Keratinocyte (primary cell): ENCODE measurements around the gene SF1. TPM values are rescaled to one million over a fixed set of nuclear protein-coding genes. Genes with fewer than 3 reads are reported as not detected.

Experiments used
- DNase-seq: peaks from one replicate; pipeline ENCODE4 v3.0.0-alpha.2; 2011; ENCODE audit warnings: low read depth, missing footprints, low spot score
- FAIRE-seq: peaks from 2 replicates; lab custom pipeline; 2011; peaks lifted over from hg19 to GRCh38; lab: Jason Lieb, UNC
- H2AFZ ChIP-seq: 2 replicates; pipeline ENCODE4 v1.6.0; 2012; ENCODE audit warnings: low read length, control low read depth, inconsistent platforms; ENCODE audit not compliant: control insufficient read depth
- H3K27ac ChIP-seq: 2 replicates; pipeline ENCODE4 v1.5.1; 2011; ENCODE audit warnings: low read length; ENCODE audit not compliant: control insufficient read depth, insufficient read depth
- H3K27me3 ChIP-seq: 3 replicates; pipeline ENCODE4 v1.6.0; 2011; ENCODE audit warnings: low read length; ENCODE audit not compliant: control insufficient read depth, insufficient read depth; ENCODE audit errors: extremely low read depth
- H3K36me3 ChIP-seq, 2 experiments: 2 replicates in 1 of 2; 3 replicates in 1 of 2; pipeline ENCODE4 v1.5.1; 2011; ENCODE audit warnings: low read length in 2 of 2, mild to moderate bottlenecking in 1 of 2; ENCODE audit not compliant: control insufficient read depth in 2 of 2, insufficient read depth in 2 of 2; ENCODE audit errors: extremely low read depth in 1 of 2
- H3K4me1 ChIP-seq: 3 replicates; pipeline ENCODE4 v1.5.1; 2011; ENCODE audit warnings: low read length; ENCODE audit not compliant: control insufficient read depth, insufficient read depth; ENCODE audit errors: extremely low read depth
- H3K4me2 ChIP-seq: 3 replicates; pipeline ENCODE4 v1.6.0; 2011; ENCODE audit warnings: low read depth, low read length; ENCODE audit not compliant: control insufficient read depth, insufficient read depth; ENCODE audit errors: extremely low read depth
- H3K4me3 ChIP-seq, 3 experiments: fragments of 200-600 bp in 1 of 3; sonication (generic) in 1 of 3; 2 replicates in 2 of 3; 3 replicates in 1 of 3; pipeline ENCODE4 v1.5.1; 2011 to 2016; ENCODE audit warnings: low read length in 3 of 3, mild to moderate bottlenecking in 3 of 3, control low read depth in 2 of 3, inconsistent platforms in 1 of 3, low read depth in 1 of 3, mixed read lengths in 1 of 3, mixed run types in 1 of 3, moderate library complexity in 1 of 3; ENCODE audit not compliant: control insufficient read depth in 2 of 3, insufficient read depth in 2 of 3; ENCODE audit errors: extremely low read depth in 1 of 3
- H3K79me2 ChIP-seq: 2 replicates; pipeline ENCODE4 v1.6.0; 2012; ENCODE audit warnings: low read length; ENCODE audit not compliant: control insufficient read depth, insufficient read depth
- H3K9ac ChIP-seq: 3 replicates; pipeline ENCODE4 v1.6.0; 2011; ENCODE audit warnings: low read length; ENCODE audit not compliant: control insufficient read depth, insufficient read depth; ENCODE audit errors: extremely low read depth
- H3K9me1 ChIP-seq: 3 replicates; pipeline ENCODE4 v1.6.0; 2011; ENCODE audit warnings: low read length; ENCODE audit not compliant: control insufficient read depth, insufficient read depth; ENCODE audit errors: extremely low read depth
- H3K9me3 ChIP-seq: 2 replicates; pipeline ENCODE4 v1.5.1; 2012; ENCODE audit warnings: low read depth, low read length; ENCODE audit not compliant: control insufficient read depth
- H4K20me1 ChIP-seq: 3 replicates; pipeline ENCODE4 v1.6.0; 2011; ENCODE audit warnings: low read length; ENCODE audit not compliant: control insufficient read depth, insufficient read depth; ENCODE audit errors: extremely low read depth
- EZH2 ChIP-seq: IDR thresholded peaks from one replicate; pipeline ENCODE4 v1.6.1; 2012; ENCODE audit warnings: inconsistent platforms, mild to moderate bottlenecking, low read length, moderate library complexity
- dilution Hi-C: fragments of 300-500 bp; cut with MboI; formaldehyde crosslinking; loops from one replicate; pipeline ENCODE4 v1.7.0; 2020; ENCODE audit warnings: low sequenced_read_pairs; ENCODE audit not compliant: extremely low pct_ligation_motif_present
- polyA plus RNA-seq, 5 experiments: library from polyadenylated mRNA; depleted of rRNA in 3 of 5; stranded (reverse) in 3 of 5; stranded (forward) in 1 of 5; unstranded in 1 of 5; fragments of >200 nt; gene quantifications; 1 replicate in 1 of 5; 2 replicates in 3 of 5; 3 replicates in 1 of 5; pipeline versions ENCODE4 v1.2.1 to v1.2.3, GENCODE V29; 2011 to 2012; ENCODE audit warnings: missing spikeins in 2 of 5, low read depth in 1 of 5, low replicate concordance in 1 of 5
- TF ChIP-seq, protein P1 (sequence below), 3 experiments: IDR thresholded peaks in 1 of 3; conservative IDR thresholded peaks in 1 of 3; optimal IDR thresholded peaks in 1 of 3; 2 replicates in 2 of 3; 3 replicates in 1 of 3; pipeline versions ENCODE3 to v1.5.1; 2011; ENCODE audit warnings: low read length in 3 of 3, mild to moderate bottlenecking in 3 of 3, moderate library complexity in 2 of 3, control low read depth in 1 of 3, inconsistent platforms in 1 of 3; ENCODE audit not compliant: insufficient read depth in 2 of 3; ENCODE audit errors: extremely low read depth in 1 of 3

SF1 gene
- polyA plus RNA-seq, 1 donor (not counting 4 experiments of a cell fraction or from before 2014, with no cell fraction given) = 54.5 TPM

DNA sequence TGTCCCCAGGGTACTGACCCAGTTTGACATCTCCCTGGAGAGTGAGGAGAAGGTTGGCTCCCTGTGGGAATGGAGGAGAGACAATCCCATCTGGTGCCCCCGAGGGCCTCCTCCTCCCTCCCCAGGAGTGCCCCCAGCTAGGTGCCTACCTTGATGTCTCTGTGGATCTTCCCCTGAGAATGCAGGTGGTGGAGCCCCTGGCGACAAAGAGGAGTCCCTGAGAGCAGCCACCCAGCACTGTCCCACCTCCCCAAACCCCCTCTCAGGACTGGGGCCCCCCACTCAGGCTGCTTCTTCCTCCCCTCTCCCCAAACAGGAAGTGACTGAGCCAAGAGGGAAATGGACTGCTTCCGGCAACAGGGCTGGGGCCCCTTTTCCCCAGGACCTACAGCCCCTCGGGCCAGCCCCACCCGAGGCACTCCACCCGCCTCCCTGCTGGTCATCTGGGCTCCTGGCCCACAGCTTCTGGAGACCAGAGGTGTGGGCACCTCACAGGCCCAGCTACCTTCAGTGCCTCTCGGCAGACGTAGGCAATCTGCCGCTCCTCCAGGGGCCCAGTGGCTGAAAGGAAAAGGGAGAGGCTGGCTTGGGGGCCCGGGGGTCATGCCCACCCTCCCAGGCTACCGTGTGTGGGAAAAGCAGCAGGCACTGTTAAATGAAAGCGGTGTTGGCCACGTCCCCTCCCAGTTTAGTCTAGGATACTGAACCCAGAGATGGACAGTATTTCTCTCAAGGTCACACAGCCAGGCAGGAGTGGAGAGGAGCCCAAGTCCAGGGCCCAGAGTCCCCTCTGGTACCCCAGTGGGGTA lies 23.4 kb upstream of the SF1 start:
- Histone ChIP-seq H3K4me3 (no peak overlapping the region), H3K79me2 (no peaks in the 10 kb centered on the region), H3K9me3 (no peaks in the 10 kb centered on the region), H3K9me1 (no peaks in the 10 kb centered on the region), H3K36me3 (peaks cover 8 to 17% of the 10 kb centered on the region in 2 experiments), H2AFZ (no peak overlapping the region), H3K27me3 (no peaks in the 10 kb centered on the region), H3K4me1 (peaks cover 14% of the 10 kb centered on the region), H3K4me2 (no peak overlapping the region), H4K20me1 (no peaks in the 10 kb centered on the region), H3K9ac (no peak overlapping the region), H3K27ac (no peak overlapping the region)
- no peak for FAIRE-seq
- dilution Hi-C loops = no loop called here
- no peak for TF ChIP-seq EZH2
- TF ChIP-seq, protein P1, sequence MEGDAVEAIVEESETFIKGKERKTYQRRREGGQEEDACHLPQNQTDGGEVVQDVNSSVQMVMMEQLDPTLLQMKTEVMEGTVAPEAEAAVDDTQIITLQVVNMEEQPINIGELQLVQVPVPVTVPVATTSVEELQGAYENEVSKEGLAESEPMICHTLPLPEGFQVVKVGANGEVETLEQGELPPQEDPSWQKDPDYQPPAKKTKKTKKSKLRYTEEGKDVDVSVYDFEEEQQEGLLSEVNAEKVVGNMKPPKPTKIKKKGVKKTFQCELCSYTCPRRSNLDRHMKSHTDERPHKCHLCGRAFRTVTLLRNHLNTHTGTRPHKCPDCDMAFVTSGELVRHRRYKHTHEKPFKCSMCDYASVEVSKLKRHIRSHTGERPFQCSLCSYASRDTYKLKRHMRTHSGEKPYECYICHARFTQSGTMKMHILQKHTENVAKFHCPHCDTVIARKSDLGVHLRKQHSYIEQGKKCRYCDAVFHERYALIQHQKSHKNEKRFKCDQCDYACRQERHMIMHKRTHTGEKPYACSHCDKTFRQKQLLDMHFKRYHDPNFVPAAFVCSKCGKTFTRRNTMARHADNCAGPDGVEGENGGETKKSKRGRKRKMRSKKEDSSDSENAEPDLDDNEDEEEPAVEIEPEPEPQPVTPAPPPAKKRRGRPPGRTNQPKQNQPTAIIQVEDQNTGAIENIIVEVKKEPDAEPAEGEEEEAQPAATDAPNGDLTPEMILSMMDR (optimal IDR thresholded peaks at IDR 0.05 in 1 of 3, IDR thresholded peaks at IDR 0.05 in 1 of 3, conservative IDR thresholded peaks at IDR 0.05 in 1 of 3; ENCODE audit: extremely low read depth in 1 of 3, insufficient read depth in 2 of 3, low read length in 3 of 3) = no peak
- no peak for DNase-seq

DNA sequence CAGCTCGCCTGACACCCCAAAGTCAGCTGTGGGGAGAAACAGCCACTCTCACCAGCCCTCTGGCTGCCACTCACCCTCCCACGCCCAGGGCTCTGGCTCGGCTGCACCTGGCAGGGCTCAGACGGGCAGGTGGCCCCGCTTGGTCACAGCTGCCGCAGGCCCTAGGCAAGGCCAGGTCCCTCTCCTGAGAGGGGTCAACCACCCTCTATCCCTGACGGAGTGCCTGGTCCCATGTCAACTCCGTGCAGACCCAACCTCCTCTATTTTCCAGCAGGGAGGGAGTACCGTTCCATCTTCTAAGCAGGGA lies 22.8 kb upstream of the SF1 start:
- no peaks in the 10 kb centered on the region for H3K79me2 ChIP-seq
- no peak overlapping the region for H3K9ac ChIP-seq
- no peaks in the 10 kb centered on the region for H3K27me3 ChIP-seq
- no peak overlapping the region for H3K4me3 ChIP-seq
- H3K9me1 ChIP-seq = no peaks in the 10 kb centered on the region
- no peak overlapping the region for H3K4me2 ChIP-seq
- H4K20me1 ChIP-seq = no peaks in the 10 kb centered on the region
- dilution Hi-C loops = no loop called here
- no peak overlapping the region for H3K27ac ChIP-seq
- no peak for TF ChIP-seq EZH2
- TF ChIP-seq, protein P1 (optimal IDR thresholded peaks at IDR 0.05 in 1 of 3, IDR thresholded peaks at IDR 0.05 in 1 of 3, conservative IDR thresholded peaks at IDR 0.05 in 1 of 3; ENCODE audit: extremely low read depth in 1 of 3, insufficient read depth in 2 of 3, low read length in 3 of 3) = no peak
- H2AFZ ChIP-seq = no peak overlapping the region
- peaks cover 9 to 11% of the 10 kb centered on the region in 2 experiments for H3K36me3 ChIP-seq
- no peaks in the 10 kb centered on the region for H3K9me3 ChIP-seq
- FAIRE-seq (no peak), DNase-seq (no peak)
- H3K4me1 ChIP-seq = peaks cover 14% of the 10 kb centered on the region
